Measurements from ENCODE around the gene TRAPPC13.

DNA sequence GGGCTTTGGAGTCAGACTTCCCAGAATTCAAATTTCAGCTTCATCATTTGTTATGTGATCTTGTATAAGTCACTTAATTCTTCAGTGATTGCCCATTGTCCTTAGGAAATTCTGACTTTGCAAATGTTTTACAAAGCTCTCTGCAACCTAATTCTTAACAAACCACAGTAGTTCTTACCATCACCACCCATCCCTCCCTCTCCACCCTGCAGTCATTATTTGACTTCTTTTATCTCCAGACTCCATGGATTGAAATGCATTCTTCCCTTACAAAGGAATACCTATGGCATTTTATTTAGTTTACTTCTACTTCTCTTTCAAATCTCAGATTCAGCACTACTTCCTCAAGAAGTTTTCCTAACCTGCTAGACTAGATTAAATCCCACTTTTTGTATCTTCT, 23.1 kb downstream of the TRAPPC13 start:
- TF ChIP-seq CTCF (IDR thresholded peaks at IDR 0.05; ENCODE audit: insufficient read depth, low read length, poor library complexity, severe bottlenecking), result no peak
- TF ChIP-seq EZH2phosphoT487 (conservative IDR thresholded peaks at IDR 0.05; ENCODE audit: low read length), result no peak
